ENCODE measurements around the gene HYAL3. TPM values are rescaled to one million over a fixed set of nuclear protein-coding genes. Genes with fewer than 3 reads are reported as not detected.

HYAL3 gene
- total RNA-seq, 6 experiments from 2014 or later = 4.7 to 8.3 (median 5.8) TPM

- Mint-ChIP-seq H3K27me3 (ENCODE audit: insufficient read depth) (peaks cover 4% of the 10 kb centered on the region), H3K27ac (peak overlapping the region; percentile 47), H3K4me1 (ENCODE audit: low read depth) (peaks cover 17% of the 10 kb centered on the region), H3K4me3 (no peak overlapping the region), H3K36me3 (ENCODE audit: low read depth) (peaks cover 2% of the 10 kb centered on the region; the same call in 1 of the 2 replicates), H3K9me3 (no peaks in the 10 kb centered on the region)
- DNase-seq = no peak
- TF ChIP-seq CTCF (IDR thresholded peaks at IDR 0.05) = no peak
These were observed 23.9 kb upstream of the HYAL3 start for GRCh38 chr3:50323092-50323600.

GRCh38 chr3:50322386-50323091 lies 23.3 kb upstream of the HYAL3 start, which contains the start of gene HYAL2:
Gene HYAL2 (minus strand): TSS chr3:50322745. CDS start chr3:50320489, 2,256 bp downstream.
- Mint-ChIP-seq H3K36me3 (ENCODE audit: low read depth) (no peaks in the 10 kb centered on the region; the same call in 1 of the 2 replicates), H3K27ac (peak within 1 kb of the TSS; percentile 98), H3K4me1 (ENCODE audit: low read depth) (peaks cover 17% of the 10 kb centered on the region), H3K4me3 (peak within 1 kb of the TSS; percentile 88), H3K27me3 (ENCODE audit: insufficient read depth) (peaks cover 2% of the 10 kb centered on the region), H3K9me3 (no peaks in the 10 kb centered on the region)
- DNase-seq = no peak
- TF ChIP-seq CTCF (IDR thresholded peaks at IDR 0.05) = no peak

GRCh38 chr3:50322115-50322385 lies 22.8 kb upstream of the HYAL3 start:
- Mint-ChIP-seq H3K27me3 (ENCODE audit: insufficient read depth) (peaks cover 2% of the 10 kb centered on the region), H3K4me3 (peak overlapping the region; percentile 88; the same call in 1 of the 2 replicates), H3K9me3 (no peaks in the 10 kb centered on the region), H3K27ac (no peak overlapping the region), H3K4me1 (ENCODE audit: low read depth) (peaks cover 17% of the 10 kb centered on the region), H3K36me3 (ENCODE audit: low read depth) (no peaks in the 10 kb centered on the region; the same call in 1 of the 2 replicates)
- TF ChIP-seq CTCF (IDR thresholded peaks at IDR 0.05) = no peak
- DNase-seq = no peak

- Mint-ChIP-seq H3K27me3 (ENCODE audit: insufficient read depth) (peaks cover 2% of the 10 kb centered on the region), H3K9me3 (no peaks in the 10 kb centered on the region), H3K4me3 (peak overlapping the region; percentile 88), H3K4me1 (ENCODE audit: low read depth) (peaks cover 18% of the 10 kb centered on the region), H3K36me3 (ENCODE audit: low read depth) (peaks cover 3% of the 10 kb centered on the region), H3K27ac (peak overlapping the region; percentile 98)
- peak; percentile 77 for DNase-seq
- peak; percentile 67 for TF ChIP-seq CTCF (IDR thresholded peaks at IDR 0.05)
These were observed 22.3 kb upstream of the HYAL3 start for GRCh38 chr3:50321336-50322114.

- Mint-ChIP-seq H3K9me3 (no peaks in the 10 kb centered on the region), H3K36me3 (ENCODE audit: low read depth) (peaks cover 7% of the 10 kb centered on the region), H3K27ac (peak overlapping the region; percentile 71), H3K27me3 (ENCODE audit: insufficient read depth) (peaks cover 2% of the 10 kb centered on the region), H3K4me1 (ENCODE audit: low read depth) (peaks cover 21% of the 10 kb centered on the region), H3K4me3 (peak overlapping the region; percentile 93)
- DNase-seq = no peak
- no peak for TF ChIP-seq CTCF (IDR thresholded peaks at IDR 0.05)
These were observed 21.7 kb upstream of the HYAL3 start for GRCh38 chr3:50320853-50321335.

All from HFFc6 (cell line).